Measurements from ENCODE around the gene SNAI3. TPM values are rescaled to one million over a fixed set of nuclear protein-coding genes. Genes with fewer than 3 reads are reported as not detected.

The SNAI3 gene
- total RNA-seq = 0.13 TPM in 1 of 2 replicates, not detected in the other

GRCh38 chr16:88686439-88687253, at the start of gene SNAI3:
Gene SNAI3, minus strand, starts transcription at chr16:88686507. Its CDS starts 101 bp downstream, at chr16:88686406.

GRCh38 chr16:88706229-88706964, 20.1 kb upstream of the SNAI3 start, which contains the start of the genes CTU2 and RNF166:
Gene CTU2, plus strand, starts transcription at chr16:88706503. Its CDS starts 28 bp downstream, at chr16:88706531.
Gene RNF166, minus strand, starts transcription at chr16:88706408. Its CDS starts 83 bp downstream, at chr16:88706325.

GRCh38 chr16:88662843-88663606, 23.3 kb downstream of the SNAI3 start, which contains the start of gene MVD:
Gene MVD, minus strand, starts transcription at chr16:88663091. Its CDS starts 11 bp downstream, at chr16:88663080.

GRCh38 chr16:88650749-88651275, 35.5 kb downstream of the SNAI3 start, which contains the start of gene CYBA:
Gene CYBA, minus strand, starts transcription at chr16:88651053. Its CDS starts 40 bp downstream, at chr16:88651013.

GRCh38 chr16:88638323-88639230, 47.7 kb downstream of the SNAI3 start, which contains the start of gene IL17C:
Gene IL17C, plus strand, starts transcription at chr16:88638572. Its CDS starts 70 bp downstream, at chr16:88638642.

Other genes starting within 250 kb of the SNAI3 start
- 0.93 and 1.3 TPM in 2 replicates for gene ZFPM1, start 233.2 kb downstream of the SNAI3 start, total RNA-seq
- 16.8 and 21.0 TPM in 2 replicates for gene ZC3H18, start 116.1 kb downstream of the SNAI3 start, total RNA-seq
- 0.79 TPM in 1 of 2 replicates, not detected in the other for gene IL17C, start 47.9 kb downstream of the SNAI3 start, total RNA-seq
- 194 and 228 TPM in 2 replicates for gene CYBA, start 35.5 kb downstream of the SNAI3 start, total RNA-seq
- 67.0 and 69.5 TPM in 2 replicates for gene MVD, start 23.4 kb downstream of the SNAI3 start, total RNA-seq
- gene RNF166, start 19.9 kb upstream of the SNAI3 start, total RNA-seq = 20.8 and 24.9 TPM in 2 replicates
- gene CTU2, start 20.0 kb upstream of the SNAI3 start, total RNA-seq = 19.9 and 25.9 TPM in 2 replicates
- 259 and 277 TPM in 2 replicates for gene PIEZO1, start 98.7 kb upstream of the SNAI3 start, total RNA-seq
- gene CDT1, start 117.3 kb upstream of the SNAI3 start, total RNA-seq = 14.2 and 27.4 TPM in 2 replicates
- 280 and 289 TPM in 2 replicates for gene APRT, start 125.4 kb upstream of the SNAI3 start, total RNA-seq
- gene GALNS, start 170.4 kb upstream of the SNAI3 start, total RNA-seq = 21.9 and 22.0 TPM in 2 replicates
- 66.9 and 84.2 TPM in 2 replicates for gene TRAPPC2L, start 170.6 kb upstream of the SNAI3 start, total RNA-seq
- not detected in 2 replicates for gene PABPN1L, start 180.2 kb upstream of the SNAI3 start, total RNA-seq

Data from mammary microvascular endothelial cell (primary cell).